WI38 (cell line): ENCODE measurements around the gene ZNF784.

Source experiments
- H3K4me3 ChIP-seq: 2 replicates; pipeline ENCODE4 v1.5.1; 2011; ENCODE audit warnings: low read depth, mild to moderate bottlenecking, control low read depth, low read length
- TF ChIP-seq, protein P1 (sequence below): IDR thresholded peaks from 2 replicates; pipeline ENCODE4 v1.5.1; 2012; ENCODE audit warnings: low read depth, mild to moderate bottlenecking, control low read depth, low read length

Gene ZNF784

DNA sequence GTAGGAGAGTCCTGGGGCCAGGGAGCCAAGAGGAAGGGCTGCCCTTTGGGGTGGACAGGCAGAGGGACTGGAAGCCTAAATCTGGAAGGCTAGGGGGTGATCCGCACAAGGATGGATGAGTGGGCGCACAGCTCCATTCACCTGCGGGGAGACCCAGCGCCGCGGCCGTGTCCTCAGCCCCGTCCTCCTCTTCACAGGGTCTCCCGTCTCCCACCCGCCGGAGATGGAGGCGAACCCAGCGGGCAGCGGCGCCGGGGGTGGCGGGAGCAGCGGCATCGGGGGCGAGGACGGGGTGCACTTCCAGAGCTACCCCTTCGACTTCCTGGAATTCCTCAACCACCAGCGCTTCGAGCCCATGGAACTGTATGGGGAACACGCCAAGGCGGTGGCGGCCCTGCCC, 11.0 kb downstream of the ZNF784 start:
- TF ChIP-seq, protein P1, sequence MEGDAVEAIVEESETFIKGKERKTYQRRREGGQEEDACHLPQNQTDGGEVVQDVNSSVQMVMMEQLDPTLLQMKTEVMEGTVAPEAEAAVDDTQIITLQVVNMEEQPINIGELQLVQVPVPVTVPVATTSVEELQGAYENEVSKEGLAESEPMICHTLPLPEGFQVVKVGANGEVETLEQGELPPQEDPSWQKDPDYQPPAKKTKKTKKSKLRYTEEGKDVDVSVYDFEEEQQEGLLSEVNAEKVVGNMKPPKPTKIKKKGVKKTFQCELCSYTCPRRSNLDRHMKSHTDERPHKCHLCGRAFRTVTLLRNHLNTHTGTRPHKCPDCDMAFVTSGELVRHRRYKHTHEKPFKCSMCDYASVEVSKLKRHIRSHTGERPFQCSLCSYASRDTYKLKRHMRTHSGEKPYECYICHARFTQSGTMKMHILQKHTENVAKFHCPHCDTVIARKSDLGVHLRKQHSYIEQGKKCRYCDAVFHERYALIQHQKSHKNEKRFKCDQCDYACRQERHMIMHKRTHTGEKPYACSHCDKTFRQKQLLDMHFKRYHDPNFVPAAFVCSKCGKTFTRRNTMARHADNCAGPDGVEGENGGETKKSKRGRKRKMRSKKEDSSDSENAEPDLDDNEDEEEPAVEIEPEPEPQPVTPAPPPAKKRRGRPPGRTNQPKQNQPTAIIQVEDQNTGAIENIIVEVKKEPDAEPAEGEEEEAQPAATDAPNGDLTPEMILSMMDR = no peak

DNA sequence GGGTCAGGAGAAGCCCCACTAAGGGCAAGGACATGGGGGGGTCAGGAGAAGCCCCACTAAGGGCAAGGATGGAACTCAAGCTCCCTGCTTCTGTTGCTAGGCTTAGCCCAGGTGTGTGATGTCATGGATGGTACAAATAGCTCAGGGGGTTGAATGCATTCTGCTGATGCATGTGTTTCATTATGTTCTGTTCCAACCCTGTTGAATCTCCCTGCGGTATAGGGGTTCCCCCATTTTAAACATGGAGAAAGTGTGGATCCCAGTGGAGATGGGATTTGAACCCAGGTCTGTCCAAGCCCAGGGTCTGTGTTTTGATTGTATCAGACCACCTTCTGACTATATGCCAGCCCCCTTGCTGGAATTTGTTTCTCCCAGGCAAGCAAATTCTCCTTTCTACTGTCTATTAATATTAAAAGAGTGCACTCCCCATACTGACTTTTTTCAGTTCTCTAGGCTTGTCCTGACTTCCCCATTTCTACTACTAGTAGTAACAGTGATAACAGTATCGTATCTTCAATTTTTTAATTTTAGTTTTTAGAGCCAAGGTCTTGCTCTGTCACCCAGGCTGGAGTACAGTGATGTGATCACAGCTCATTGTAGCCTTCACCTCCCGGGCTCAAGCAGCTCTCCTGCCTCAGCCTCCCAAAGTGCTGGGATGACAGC, 12.3 kb downstream of the ZNF784 start:
- TF ChIP-seq, protein P1 = no peak

More for the DNA sequence above, 11.0 kb downstream of the ZNF784 start:
- no peak overlapping the region for H3K4me3 ChIP-seq

GRCh38 chr19:55611300-55611982, 12.9 kb downstream of the ZNF784 start:
- TF ChIP-seq, protein P1 = no peak

More for the DNA sequence above, 12.3 kb downstream of the ZNF784 start:
- H3K4me3 ChIP-seq = no peak overlapping the region

GRCh38 chr19:55609326-55609725, 15.0 kb downstream of the ZNF784 start:
- TF ChIP-seq, protein P1 = no peak
- H3K4me3 ChIP-seq = no peak overlapping the region

More at GRCh38 chr19:55611300-55611982, 12.9 kb downstream of the ZNF784 start:
- H3K4me3 ChIP-seq = no peak overlapping the region

GRCh38 chr19:55606817-55607216, 17.5 kb downstream of the ZNF784 start:
- TF ChIP-seq, protein P1 = no peak
- H3K4me3 ChIP-seq = peak overlapping the region; percentile 94

DNA sequence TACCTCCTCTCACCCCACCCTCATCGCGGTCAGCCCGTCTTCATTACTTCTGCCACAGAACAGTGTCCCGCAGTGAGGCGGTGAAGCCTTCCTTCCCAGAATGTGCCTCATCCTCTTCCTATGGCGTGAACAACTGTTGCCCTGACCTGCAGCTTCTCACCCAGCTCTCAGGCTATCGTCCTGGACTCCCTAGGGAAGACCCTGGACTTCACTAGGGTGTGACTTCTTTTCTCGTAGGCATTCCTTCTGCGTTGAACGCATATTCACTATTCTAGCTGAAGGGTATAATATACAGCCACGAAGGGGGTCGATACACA, 17.9 kb downstream of the ZNF784 start:
- peak overlapping the region; percentile 94 for H3K4me3 ChIP-seq
- TF ChIP-seq, protein P1 = no peak
